LNCAP (cell line): Measurements from ENCODE around the gene DNMT3A.

ENCODE experiments used
- CTCF ChIP-seq: fragments of 450-650 bp; IDR thresholded peaks from 2 replicates; pipeline ENCODE4 v1.5.1; 2017; ENCODE audit warnings: mild to moderate bottlenecking

DNMT3A gene

GRCh38 chr2:25246558-25247290 lies 95.0 kb downstream of the DNMT3A start:
- no peak for TF ChIP-seq CTCF

GRCh38 chr2:25246001-25246400 lies 95.7 kb downstream of the DNMT3A start:
- TF ChIP-seq CTCF: no peak

DNA sequence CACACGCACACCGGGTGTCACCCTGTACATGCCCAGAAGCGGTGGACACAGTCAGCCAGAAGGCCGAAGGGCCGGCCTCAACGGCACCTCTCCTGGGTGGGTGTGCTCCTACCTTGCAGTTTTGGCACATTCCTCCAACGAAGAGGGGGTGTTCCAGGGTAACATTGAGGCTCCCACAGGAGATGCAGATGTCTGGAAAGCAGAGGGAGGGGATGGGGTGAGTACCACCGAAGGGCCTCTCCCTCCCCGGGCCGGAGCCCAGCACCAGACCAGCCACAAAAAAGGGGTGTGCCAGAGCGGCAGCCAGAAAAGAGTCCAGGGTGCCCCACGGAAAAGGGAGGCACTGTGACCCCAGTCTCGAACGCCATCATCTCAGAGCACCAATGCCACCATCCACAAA lies 96.6 kb downstream of the DNMT3A start:
- no peak for TF ChIP-seq CTCF

GRCh38 chr2:25243995-25244394 lies 97.7 kb downstream of the DNMT3A start:
- TF ChIP-seq CTCF: no peak

GRCh38 chr2:25241452-25241851 lies 100.3 kb downstream of the DNMT3A start:
- no peak for TF ChIP-seq CTCF

- TF ChIP-seq CTCF: no peak
Measured at GRCh38 chr2:25240636-25241035, 101.1 kb downstream of the DNMT3A start.

- no peak for TF ChIP-seq CTCF
Measured at GRCh38 chr2:25238920-25239319, 102.8 kb downstream of the DNMT3A start.

DNA sequence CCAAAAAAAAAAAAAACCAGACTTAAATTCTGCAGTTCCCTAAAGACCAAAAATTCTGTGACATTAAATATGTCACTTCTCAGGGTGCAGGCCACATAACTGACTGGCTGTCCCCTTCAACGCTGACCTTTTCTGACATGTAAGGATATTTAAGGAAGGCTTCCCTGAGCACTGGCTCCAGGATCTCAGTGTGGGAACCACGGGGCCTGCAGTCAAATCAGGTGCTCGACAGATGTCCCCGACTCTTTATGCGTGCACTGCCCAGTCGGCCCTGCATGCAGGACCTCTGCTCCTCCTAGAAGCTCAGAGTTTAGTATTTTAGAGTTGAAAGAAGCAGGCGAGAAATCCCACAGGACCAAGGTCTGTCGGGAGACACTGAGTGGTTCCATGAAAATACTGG lies 104.0 kb downstream of the DNMT3A start:
- TF ChIP-seq CTCF: no peak
